Measurements from ENCODE around the gene NEU1.
A peak's percentile ranks its signal among the peaks of the same experiment; 100 is the strongest.
"Not testable (repeated sequence)": the region's sequence is repeated elsewhere in the genome, so short reads cannot be mapped to it uniquely, and the experiment has no call there.

NEU1 gene

DNA sequence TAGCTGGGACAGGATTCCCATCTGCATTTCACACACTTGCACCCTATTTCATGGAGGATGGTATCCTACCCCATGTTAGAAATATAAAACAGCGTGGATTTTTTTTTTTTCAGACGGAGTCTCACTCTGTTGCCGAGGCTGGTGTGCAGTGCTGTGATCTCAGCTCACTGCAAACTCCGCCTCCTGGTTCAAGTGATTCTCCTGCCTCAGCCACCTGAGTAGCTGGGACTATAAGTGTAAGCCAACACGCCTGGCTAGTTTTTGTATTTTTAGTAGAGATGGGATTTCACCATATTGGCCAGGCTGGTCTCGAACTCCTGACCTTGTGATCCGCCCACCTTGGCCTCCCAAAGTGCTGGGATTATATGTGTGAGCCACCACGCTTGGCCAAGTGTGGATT lies 4.8 kb downstream of the NEU1 start:
- not testable (repeated sequence) for H3K18ac ChIP-seq (ENCODE audit: low read length); DNase-seq (ENCODE audit: low spot score); H3K9ac ChIP-seq (ENCODE audit: low read depth, low read length, poor library complexity); H2AFZ ChIP-seq (ENCODE audit: low read length); H2AK5ac ChIP-seq (ENCODE audit: low read depth, low read length); H3K27me3 ChIP-seq (ENCODE audit: control insufficient read depth in 3 of 3, insufficient read depth in 3 of 3, low read depth in 1 of 3, low read length in 3 of 3); H2BK120ac ChIP-seq (ENCODE audit: low read depth, low read length); H3K9me3 ChIP-seq (replicated peaks in 1 of 2; ENCODE audit: control insufficient read depth in 2 of 2, insufficient read depth in 1 of 2, low read depth in 1 of 2, low read length in 2 of 2); H3K79me1 ChIP-seq (ENCODE audit: low read depth, low read length); H3K27ac ChIP-seq (replicated peaks; ENCODE audit: low read length); H3K14ac ChIP-seq (ENCODE audit: low read length); H2BK15ac ChIP-seq (ENCODE audit: low read length); H2BK5ac ChIP-seq (ENCODE audit: low read length); H3K4me3 ChIP-seq (ENCODE audit: low read length in 2 of 2); H2BK12ac ChIP-seq (ENCODE audit: low read length); H4K8ac ChIP-seq (ENCODE audit: low read depth, low read length); H4K91ac ChIP-seq (ENCODE audit: low read depth, low read length, poor library complexity); H3K4me2 ChIP-seq (ENCODE audit: insufficient read depth, low read length, poor library complexity, severe bottlenecking); H3K23ac ChIP-seq (ENCODE audit: low read depth, low read length, poor library complexity); H3K4ac ChIP-seq (ENCODE audit: low read length)
- H3K4me1 ChIP-seq (ENCODE audit: control insufficient read depth in 2 of 2, insufficient read depth in 1 of 2, low read depth in 1 of 2, low read length in 2 of 2) = peaks cover 5 to 10% of the 10 kb centered on the region in 2 donors
- peaks cover 15 to 43% of the 10 kb centered on the region in 2 donors for H3K36me3 ChIP-seq (replicated peaks in 1 of 2; ENCODE audit: control insufficient read depth in 2 of 2, insufficient read depth in 2 of 2, low read length in 2 of 2)
- no CpG with 5 or more reads among the region's 8 CpGs for WGBS, 2 donors (ENCODE audit: extremely low coverage in 2 of 2, insufficient read length in 2 of 2, insufficient replicate concordance in 1 of 2)

DNA sequence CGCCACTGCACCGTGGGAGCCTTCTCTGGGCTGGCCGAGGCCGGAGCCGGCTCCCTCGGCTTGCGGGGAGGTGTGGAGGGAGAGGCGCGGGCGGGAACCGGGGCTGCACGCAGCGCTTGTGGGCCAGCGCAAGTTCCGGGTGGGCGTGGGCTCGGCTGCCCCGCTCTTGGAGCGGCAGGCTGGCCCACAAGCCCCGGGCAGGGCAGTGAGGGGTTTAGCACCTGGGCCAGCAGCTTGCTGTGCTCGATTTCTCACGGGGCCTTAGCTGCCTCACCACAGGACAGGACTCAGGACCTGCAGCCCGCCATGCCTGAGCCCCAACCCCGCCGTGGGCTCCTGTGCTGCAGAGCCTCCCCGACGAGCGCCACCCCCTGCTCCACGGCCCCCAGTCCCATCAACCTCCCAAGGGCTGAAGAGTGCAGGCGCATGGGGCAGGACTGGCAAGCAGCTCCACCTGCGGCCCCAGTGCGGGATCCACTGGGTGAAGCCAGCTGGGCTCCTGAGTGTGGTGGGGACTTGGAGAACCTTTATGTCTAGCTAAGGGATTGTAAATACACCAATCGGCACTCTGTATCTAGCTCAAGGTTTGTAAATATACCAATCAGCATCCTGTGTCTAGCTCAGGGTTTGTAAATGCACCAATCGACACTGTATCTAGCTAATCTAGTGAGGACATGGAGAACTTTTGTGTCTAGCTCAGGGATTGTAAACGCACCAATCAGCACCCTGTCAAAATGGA lies 10.5 kb downstream of the NEU1 start:
- not testable (repeated sequence) for H3K79me1 ChIP-seq (ENCODE audit: low read depth, low read length); DNase-seq (ENCODE audit: low spot score); H2BK12ac ChIP-seq (ENCODE audit: low read length); H3K9me3 ChIP-seq (replicated peaks in 1 of 2; ENCODE audit: control insufficient read depth in 2 of 2, insufficient read depth in 1 of 2, low read depth in 1 of 2, low read length in 2 of 2); H3K4me2 ChIP-seq (ENCODE audit: insufficient read depth, low read length, poor library complexity, severe bottlenecking); H4K8ac ChIP-seq (ENCODE audit: low read depth, low read length); H3K27me3 ChIP-seq (ENCODE audit: control insufficient read depth in 3 of 3, insufficient read depth in 3 of 3, low read depth in 1 of 3, low read length in 3 of 3); H2BK5ac ChIP-seq (ENCODE audit: low read length); H3K4ac ChIP-seq (ENCODE audit: low read length); H3K4me3 ChIP-seq (ENCODE audit: low read length in 2 of 2); H3K23ac ChIP-seq (ENCODE audit: low read depth, low read length, poor library complexity); H2BK15ac ChIP-seq (ENCODE audit: low read length); H3K14ac ChIP-seq (ENCODE audit: low read length); H3K27ac ChIP-seq (replicated peaks; ENCODE audit: low read length); H3K4me1 ChIP-seq (ENCODE audit: control insufficient read depth in 2 of 2, insufficient read depth in 1 of 2, low read depth in 1 of 2, low read length in 2 of 2); H3K9ac ChIP-seq (ENCODE audit: low read depth, low read length, poor library complexity); H2AFZ ChIP-seq (ENCODE audit: low read length); H4K91ac ChIP-seq (ENCODE audit: low read depth, low read length, poor library complexity); H3K36me3 ChIP-seq (replicated peaks in 1 of 2; ENCODE audit: control insufficient read depth in 2 of 2, insufficient read depth in 2 of 2, low read length in 2 of 2); H2AK5ac ChIP-seq (ENCODE audit: low read depth, low read length); H2BK120ac ChIP-seq (ENCODE audit: low read depth, low read length)
- H3K18ac ChIP-seq (ENCODE audit: low read length) = peak overlapping the region; percentile 48
- WGBS, 2 donors (ENCODE audit: extremely low coverage in 2 of 2, insufficient read length in 2 of 2, insufficient replicate concordance in 1 of 2) = no CpG with 5 or more reads among the region's 35 CpGs

- no peaks in the 10 kb centered on the region for H3K27me3 ChIP-seq (ENCODE audit: control insufficient read depth in 3 of 3, insufficient read depth in 3 of 3, low read depth in 1 of 3, low read length in 3 of 3)
- no peak overlapping the region for H3K9ac ChIP-seq (ENCODE audit: low read depth, low read length, poor library complexity)
- no peaks in the 10 kb centered on the region for H3K79me1 ChIP-seq (ENCODE audit: low read depth, low read length)
- no peaks in the 10 kb centered on the region for H3K36me3 ChIP-seq (replicated peaks in 1 of 2; ENCODE audit: control insufficient read depth in 2 of 2, insufficient read depth in 2 of 2, low read length in 2 of 2)
- H3K27ac ChIP-seq (replicated peaks; ENCODE audit: low read length) = no peak overlapping the region
- H3K4me2 ChIP-seq (ENCODE audit: insufficient read depth, low read length, poor library complexity, severe bottlenecking) = no peak overlapping the region
- H3K18ac ChIP-seq (ENCODE audit: low read length) = no peak overlapping the region
- H4K8ac ChIP-seq (ENCODE audit: low read depth, low read length) = no peak overlapping the region
- no peak for DNase-seq (ENCODE audit: low spot score)
- H2AK5ac ChIP-seq (ENCODE audit: low read depth, low read length) = no peak overlapping the region
- H3K4me1 ChIP-seq (ENCODE audit: control insufficient read depth in 2 of 2, insufficient read depth in 1 of 2, low read depth in 1 of 2, low read length in 2 of 2) = no peaks in the 10 kb centered on the region
- no peak overlapping the region for H2BK12ac ChIP-seq (ENCODE audit: low read length)
- H4K91ac ChIP-seq (ENCODE audit: low read depth, low read length, poor library complexity) = no peak overlapping the region
- H2AFZ ChIP-seq (ENCODE audit: low read length) = peak overlapping the region; percentile 5
- H2BK15ac ChIP-seq (ENCODE audit: low read length) = no peak overlapping the region
- no peak overlapping the region for H2BK5ac ChIP-seq (ENCODE audit: low read length)
- peaks cover 0 to 2% of the 10 kb centered on the region in 2 donors for H3K9me3 ChIP-seq (replicated peaks in 1 of 2; ENCODE audit: control insufficient read depth in 2 of 2, insufficient read depth in 1 of 2, low read depth in 1 of 2, low read length in 2 of 2)
- no CpG with 5 or more reads among the region's 2 CpGs for WGBS, 2 donors (ENCODE audit: extremely low coverage in 2 of 2, insufficient read length in 2 of 2, insufficient replicate concordance in 1 of 2)
- H3K4me3 ChIP-seq (ENCODE audit: low read length in 2 of 2) = no peak overlapping the region
- no peak overlapping the region for H2BK120ac ChIP-seq (ENCODE audit: low read depth, low read length)
- H3K23ac ChIP-seq (ENCODE audit: low read depth, low read length, poor library complexity) = no peak overlapping the region
- H3K14ac ChIP-seq (ENCODE audit: low read length) = no peak overlapping the region
- no peak overlapping the region for H3K4ac ChIP-seq (ENCODE audit: low read length)
Observed at GRCh38 chr6:31851485-31851832, 11.2 kb downstream of the NEU1 start.

DNA sequence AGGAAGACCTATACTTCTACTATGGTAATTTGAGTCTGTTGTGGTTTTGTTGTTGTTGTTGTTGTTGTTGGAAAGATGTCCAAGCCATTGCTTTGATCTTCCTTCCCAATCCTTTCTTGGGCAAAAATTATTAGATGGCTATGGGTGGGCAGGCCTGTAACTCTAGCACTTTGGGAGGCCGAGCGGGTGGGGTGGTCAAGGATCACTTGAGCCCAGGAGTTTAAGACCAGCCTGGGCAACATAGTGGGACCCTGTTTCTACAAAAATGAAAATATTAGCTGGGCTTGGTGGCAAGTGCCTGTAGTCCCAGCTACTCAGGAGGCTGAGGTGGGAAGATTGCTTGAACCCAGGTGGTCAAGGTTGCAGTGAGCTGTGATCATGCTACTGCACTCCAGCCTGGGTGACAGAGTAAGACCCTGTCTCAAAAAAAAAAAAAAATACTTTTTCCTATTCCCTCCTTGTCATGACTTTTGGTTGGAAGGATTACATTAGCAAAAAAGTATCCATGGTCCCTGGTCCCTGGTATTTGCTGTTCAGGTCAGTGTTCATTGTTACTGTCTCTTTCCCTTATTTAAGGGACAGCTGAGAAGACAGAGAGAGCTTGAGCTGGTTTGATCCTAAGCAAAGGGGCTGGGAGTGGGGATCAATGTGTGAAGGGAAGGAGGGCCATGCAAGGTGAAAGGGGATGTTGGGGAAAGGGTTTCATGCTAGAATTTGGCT lies 11.7 kb downstream of the NEU1 start:
- H3K27ac ChIP-seq (replicated peaks; ENCODE audit: low read length) = no peak overlapping the region
- no peak for DNase-seq (ENCODE audit: low spot score)
- peaks cover 0 to 2% of the 10 kb centered on the region in 2 donors for H3K9me3 ChIP-seq (replicated peaks in 1 of 2; ENCODE audit: control insufficient read depth in 2 of 2, insufficient read depth in 1 of 2, low read depth in 1 of 2, low read length in 2 of 2)
- no peak overlapping the region for H3K14ac ChIP-seq (ENCODE audit: low read length)
- H3K4ac ChIP-seq (ENCODE audit: low read length) = no peak overlapping the region
- H3K4me3 ChIP-seq (ENCODE audit: low read length in 2 of 2) = no peak overlapping the region
- no peaks in the 10 kb centered on the region for H3K36me3 ChIP-seq (replicated peaks in 1 of 2; ENCODE audit: control insufficient read depth in 2 of 2, insufficient read depth in 2 of 2, low read length in 2 of 2)
- no peak overlapping the region for H2BK15ac ChIP-seq (ENCODE audit: low read length)
- H2BK5ac ChIP-seq (ENCODE audit: low read length) = no peak overlapping the region
- no peak overlapping the region for H3K9ac ChIP-seq (ENCODE audit: low read depth, low read length, poor library complexity)
- no peak overlapping the region for H2BK120ac ChIP-seq (ENCODE audit: low read depth, low read length)
- no peak overlapping the region for H3K4me2 ChIP-seq (ENCODE audit: insufficient read depth, low read length, poor library complexity, severe bottlenecking)
- H3K79me1 ChIP-seq (ENCODE audit: low read depth, low read length) = no peaks in the 10 kb centered on the region
- no peak overlapping the region for H2AFZ ChIP-seq (ENCODE audit: low read length)
- no peak overlapping the region for H3K23ac ChIP-seq (ENCODE audit: low read depth, low read length, poor library complexity)
- no peak overlapping the region for H2BK12ac ChIP-seq (ENCODE audit: low read length)
- H3K27me3 ChIP-seq (ENCODE audit: control insufficient read depth in 3 of 3, insufficient read depth in 3 of 3, low read depth in 1 of 3, low read length in 3 of 3) = no peaks in the 10 kb centered on the region
- H3K18ac ChIP-seq (ENCODE audit: low read length) = no peak overlapping the region
- H4K91ac ChIP-seq (ENCODE audit: low read depth, low read length, poor library complexity) = no peak overlapping the region
- H2AK5ac ChIP-seq (ENCODE audit: low read depth, low read length) = no peak overlapping the region
- WGBS, 2 donors (ENCODE audit: extremely low coverage in 2 of 2, insufficient read length in 2 of 2, insufficient replicate concordance in 1 of 2) = no CpG with 5 or more reads among the region's 2 CpGs
- no peaks in the 10 kb centered on the region for H3K4me1 ChIP-seq (ENCODE audit: control insufficient read depth in 2 of 2, insufficient read depth in 1 of 2, low read depth in 1 of 2, low read length in 2 of 2)
- no peak overlapping the region for H4K8ac ChIP-seq (ENCODE audit: low read depth, low read length)
